LNCAP (cell line): ENCODE results near the gene PBXIP1.

Experiments used
- TF ChIP-seq, protein P1 (sequence below): fragments of 450-650 bp; IDR thresholded peaks from 2 replicates; pipeline ENCODE4 v1.5.1; 2017; ENCODE audit warnings: mild to moderate bottlenecking

PBXIP1 gene

DNA sequence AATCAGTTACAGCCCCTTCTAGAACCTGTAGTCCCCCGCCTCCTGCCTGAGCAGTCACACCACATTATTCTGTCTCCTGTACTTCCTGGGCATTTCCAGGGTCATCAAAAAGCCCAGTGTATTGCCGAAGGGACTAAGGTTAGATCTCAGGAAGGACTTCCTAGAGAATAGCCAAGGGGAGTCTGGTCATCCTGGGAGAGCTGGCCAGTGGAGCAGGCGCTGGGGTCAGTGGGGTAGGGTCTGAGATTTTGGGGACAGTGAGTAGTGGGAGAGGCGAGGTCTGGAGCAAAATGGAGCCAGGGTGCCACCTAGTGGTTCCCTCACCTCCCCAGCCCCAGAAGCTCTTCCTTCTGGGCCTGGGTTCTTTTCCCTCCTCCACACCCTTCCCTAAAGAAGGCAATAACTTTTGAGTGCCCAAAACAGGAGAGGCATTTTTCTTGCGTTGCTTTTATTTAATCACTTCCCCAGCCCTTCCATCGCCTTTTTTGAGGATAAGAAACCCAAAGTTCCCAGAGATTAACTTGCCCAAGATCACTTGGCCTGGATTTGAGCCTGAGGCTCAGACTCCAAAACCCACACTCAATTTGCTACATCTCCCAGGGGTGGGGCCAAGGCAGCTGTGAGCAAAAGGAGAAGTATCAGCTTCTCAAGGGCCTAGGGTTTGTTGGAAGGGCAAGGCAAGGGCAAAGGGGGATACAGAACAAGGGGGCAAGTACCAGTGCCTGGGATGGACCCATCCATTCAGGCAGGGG, 12.1 kb downstream of the PBXIP1 start:
- TF ChIP-seq, protein P1, sequence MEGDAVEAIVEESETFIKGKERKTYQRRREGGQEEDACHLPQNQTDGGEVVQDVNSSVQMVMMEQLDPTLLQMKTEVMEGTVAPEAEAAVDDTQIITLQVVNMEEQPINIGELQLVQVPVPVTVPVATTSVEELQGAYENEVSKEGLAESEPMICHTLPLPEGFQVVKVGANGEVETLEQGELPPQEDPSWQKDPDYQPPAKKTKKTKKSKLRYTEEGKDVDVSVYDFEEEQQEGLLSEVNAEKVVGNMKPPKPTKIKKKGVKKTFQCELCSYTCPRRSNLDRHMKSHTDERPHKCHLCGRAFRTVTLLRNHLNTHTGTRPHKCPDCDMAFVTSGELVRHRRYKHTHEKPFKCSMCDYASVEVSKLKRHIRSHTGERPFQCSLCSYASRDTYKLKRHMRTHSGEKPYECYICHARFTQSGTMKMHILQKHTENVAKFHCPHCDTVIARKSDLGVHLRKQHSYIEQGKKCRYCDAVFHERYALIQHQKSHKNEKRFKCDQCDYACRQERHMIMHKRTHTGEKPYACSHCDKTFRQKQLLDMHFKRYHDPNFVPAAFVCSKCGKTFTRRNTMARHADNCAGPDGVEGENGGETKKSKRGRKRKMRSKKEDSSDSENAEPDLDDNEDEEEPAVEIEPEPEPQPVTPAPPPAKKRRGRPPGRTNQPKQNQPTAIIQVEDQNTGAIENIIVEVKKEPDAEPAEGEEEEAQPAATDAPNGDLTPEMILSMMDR, result peak; percentile 95

DNA sequence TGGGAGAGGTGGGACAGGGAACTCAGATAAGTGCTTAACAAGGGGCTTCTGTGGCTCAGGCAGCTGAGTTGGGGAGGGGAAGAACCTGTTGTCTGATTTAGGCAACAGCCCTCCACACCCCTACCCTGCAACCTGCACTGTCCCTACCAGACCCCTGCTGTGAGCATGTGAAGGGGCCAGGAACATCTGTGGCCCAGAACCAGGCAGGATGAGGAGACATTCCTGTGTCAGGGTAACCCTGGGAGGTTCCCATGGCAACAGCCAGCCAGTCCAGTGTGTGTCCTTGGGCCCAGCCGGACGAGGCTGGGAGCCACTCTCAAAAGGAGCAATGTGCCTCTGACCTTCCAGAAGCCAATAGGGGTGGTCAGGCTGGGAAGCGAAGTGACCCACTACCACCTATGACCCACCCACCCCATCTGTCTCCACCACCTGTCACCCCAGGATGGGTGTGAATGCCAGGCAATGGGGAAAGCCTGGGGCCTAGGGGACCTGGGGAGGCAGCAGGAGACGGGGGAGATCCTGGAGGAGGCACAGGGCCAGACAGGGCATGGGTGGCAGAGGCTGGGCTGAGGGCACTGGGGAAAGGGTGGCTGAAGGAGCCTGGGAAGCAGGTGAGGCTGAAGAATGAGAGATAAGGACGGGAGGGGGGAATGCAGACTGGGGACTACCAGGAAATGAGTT, 14.4 kb downstream of the PBXIP1 start:
- TF ChIP-seq, protein P1, result no peak

DNA sequence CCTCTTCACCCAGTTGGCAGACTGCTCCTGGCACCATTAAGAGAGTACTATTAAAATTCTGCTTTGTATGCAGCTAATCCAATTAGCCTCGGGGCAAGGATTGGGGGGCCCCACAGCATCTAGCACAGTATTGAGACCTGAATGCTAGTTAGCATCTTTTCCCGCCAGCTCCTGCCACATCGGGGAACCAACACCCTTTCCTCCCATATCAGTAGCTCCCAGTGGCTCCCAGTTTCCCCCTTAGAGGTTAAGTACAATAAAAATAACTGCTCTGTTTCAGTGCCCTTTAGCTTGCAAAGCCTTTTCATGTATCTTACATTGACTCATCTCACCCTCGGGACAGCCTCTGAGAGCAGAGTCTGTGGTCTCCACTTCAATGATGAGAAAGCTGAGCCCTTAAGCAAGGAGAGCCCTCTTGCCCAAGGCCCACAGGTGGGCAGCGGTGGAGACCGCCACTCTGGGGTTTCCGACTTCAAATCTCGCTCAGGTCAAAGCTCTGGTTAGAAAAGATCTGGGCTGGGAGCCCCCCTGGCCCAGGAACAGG, 15.2 kb downstream of the PBXIP1 start:
- TF ChIP-seq, protein P1, result no peak

DNA sequence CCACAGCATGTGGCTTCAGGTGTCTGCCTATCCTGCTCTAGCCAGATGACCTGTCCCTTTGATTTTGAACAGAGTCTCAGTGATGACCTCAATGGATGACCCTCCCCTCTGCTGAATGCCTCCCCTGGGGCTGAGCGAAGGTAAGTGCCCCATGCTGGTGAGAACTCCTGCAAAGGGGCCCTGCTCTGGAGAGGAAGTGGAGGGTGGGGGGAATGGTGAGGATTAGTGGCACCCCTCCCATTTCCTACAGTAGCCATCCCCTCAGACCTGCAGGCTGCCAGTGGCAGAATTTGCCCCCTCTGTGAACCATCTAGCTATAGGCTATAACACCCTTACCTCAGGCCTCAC, 15.7 kb downstream of the PBXIP1 start:
- TF ChIP-seq, protein P1, result no peak

DNA sequence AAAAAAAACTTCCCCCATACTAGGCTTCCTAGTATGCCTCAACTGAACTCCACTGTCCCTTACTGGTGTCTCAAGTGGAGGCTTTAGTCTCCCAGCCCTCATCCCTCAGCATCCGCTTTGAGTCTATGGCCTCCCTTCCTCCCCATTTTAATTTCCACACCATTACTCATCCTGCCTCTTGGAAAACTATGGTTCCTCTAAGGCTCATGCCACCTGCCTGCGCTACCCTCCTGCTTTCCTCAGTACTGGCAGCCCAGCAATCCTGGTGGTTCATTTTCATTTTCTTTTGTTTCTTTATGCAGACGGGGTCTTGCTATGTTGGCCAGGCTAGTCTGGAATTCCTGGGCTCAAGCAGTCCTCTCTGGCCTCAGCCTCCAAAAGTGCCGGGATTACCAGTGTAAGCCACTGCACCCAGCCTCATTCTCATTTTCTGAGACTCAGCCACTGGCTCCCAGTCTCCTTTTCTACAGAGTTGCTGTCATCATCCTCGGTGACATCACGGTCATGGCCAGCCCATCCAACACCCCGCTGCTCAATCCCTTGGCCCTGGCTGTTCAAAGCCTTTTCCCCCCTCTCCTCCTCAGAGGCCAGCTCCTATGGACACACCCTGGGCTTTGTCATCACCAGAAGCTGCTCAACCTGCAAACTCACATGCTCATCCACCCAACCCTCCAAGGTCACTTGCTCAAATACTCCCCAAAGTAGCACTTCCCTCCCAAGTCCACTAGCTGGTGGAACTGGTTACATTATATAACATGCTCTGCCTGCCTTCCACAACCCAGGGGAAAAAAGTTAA, 17.1 kb downstream of the PBXIP1 start:
- TF ChIP-seq, protein P1, result no peak

DNA sequence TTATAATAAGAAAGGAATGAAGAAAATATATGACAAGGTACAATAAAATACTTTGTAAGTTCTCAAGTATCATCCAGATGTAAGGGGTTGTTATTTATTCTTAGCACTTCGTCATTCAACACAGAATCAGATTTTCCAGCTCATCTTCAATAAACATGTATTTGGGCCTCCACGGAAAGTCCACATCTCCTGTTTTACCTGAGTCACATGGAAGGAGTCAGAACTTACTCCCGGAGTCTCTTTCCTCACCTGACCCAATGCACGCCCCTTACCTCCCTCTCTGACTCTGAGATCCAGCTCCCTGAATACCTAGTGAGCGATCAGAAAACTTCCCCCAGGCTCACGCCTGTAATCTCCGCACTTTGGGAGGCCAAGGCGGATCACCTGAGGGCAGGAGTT, 17.9 kb downstream of the PBXIP1 start:
- TF ChIP-seq, protein P1, result no peak
